HT1080 (cell line): ENCODE data around the gene KCNK18. TPM values are rescaled to one million over a fixed set of nuclear protein-coding genes. Genes with fewer than 3 reads are reported as not detected.

Experiments used
- DNase-seq: peaks from one replicate; pipeline ENCODE4 v3.0.0-alpha.2; 2015; ENCODE audit warnings: low read depth
- polyA plus RNA-seq, 2 experiments: library from polyadenylated mRNA; depleted of rRNA; stranded (reverse); fragments of >200 nt; gene quantifications; 2 replicates each; pipeline ENCODE4 v1.2.3, GENCODE V29; 2015
- total RNA-seq: library from RNA; depleted of rRNA; stranded (reverse); fragments of >200 nt; shearing (Covaris generic); gene quantifications from 2 replicates; pipeline ENCODE4 v1.2.3, GENCODE V29; 2014; rRNA removed

Gene KCNK18
- total RNA-seq = not detected in 2 replicates
- not detected in 2 replicates for polyA plus RNA-seq (2015; cell fraction: cytosol; rRNA removed)
- polyA plus RNA-seq (2015; cell fraction: nucleus; rRNA removed) = not detected in 2 replicates

DNA sequence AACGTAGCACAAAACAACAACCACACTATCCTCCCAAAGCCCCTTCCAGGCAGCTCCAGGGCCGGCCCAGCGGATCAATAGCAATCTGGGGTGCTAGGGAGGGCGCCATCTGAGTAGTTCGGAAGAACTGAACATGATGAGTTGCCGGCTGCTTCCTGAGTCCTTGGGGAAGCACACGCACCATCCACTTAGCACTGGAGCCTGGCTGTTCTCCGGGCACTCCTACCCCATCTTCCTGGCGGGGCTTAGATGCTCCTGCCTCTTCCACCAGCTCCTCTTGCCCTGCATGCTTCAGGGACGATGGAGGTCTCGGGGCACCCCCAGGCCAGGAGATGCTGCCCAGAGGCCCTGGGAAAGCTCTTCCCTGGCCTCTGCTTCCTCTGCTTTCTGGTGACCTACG, at the start of gene KCNK18:
Gene KCNK18, plus strand, starts transcription at position 301 of the 400 bp plus-strand sequence. Its CDS starts 0 bp downstream, at position 301.
- DNase-seq = no peak

GRCh38 chr10:117148284-117148683, 49.0 kb upstream of the KCNK18 start:
- no peak for DNase-seq

GRCh38 chr10:117152668-117153067, 44.6 kb upstream of the KCNK18 start:
- DNase-seq = no peak

GRCh38 chr10:117158297-117158696, 39.0 kb upstream of the KCNK18 start:
- no peak for DNase-seq

- DNase-seq = no peak
These were observed 37.9 kb upstream of the KCNK18 start for GRCh38 chr10:117159390-117159789.

DNA sequence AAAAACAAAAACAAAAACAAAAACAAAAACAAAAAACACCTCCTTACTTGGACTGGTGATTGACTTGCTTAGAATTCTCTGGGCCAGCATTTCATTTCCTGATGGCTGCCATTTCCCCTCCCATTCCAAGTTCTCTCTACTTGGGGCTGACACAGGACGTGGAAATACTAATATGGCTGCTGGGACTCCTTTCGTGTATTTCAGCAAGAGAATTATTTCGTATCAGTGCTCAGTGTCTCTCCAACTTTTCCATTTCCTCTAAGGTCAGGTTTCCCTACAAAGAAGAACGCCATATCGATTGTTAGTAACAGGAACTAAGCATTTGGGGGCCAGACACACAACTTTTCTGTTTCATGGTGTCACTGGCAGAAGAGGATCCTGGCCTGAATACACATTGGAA, 36.7 kb upstream of the KCNK18 start:
- no peak for DNase-seq

DNA sequence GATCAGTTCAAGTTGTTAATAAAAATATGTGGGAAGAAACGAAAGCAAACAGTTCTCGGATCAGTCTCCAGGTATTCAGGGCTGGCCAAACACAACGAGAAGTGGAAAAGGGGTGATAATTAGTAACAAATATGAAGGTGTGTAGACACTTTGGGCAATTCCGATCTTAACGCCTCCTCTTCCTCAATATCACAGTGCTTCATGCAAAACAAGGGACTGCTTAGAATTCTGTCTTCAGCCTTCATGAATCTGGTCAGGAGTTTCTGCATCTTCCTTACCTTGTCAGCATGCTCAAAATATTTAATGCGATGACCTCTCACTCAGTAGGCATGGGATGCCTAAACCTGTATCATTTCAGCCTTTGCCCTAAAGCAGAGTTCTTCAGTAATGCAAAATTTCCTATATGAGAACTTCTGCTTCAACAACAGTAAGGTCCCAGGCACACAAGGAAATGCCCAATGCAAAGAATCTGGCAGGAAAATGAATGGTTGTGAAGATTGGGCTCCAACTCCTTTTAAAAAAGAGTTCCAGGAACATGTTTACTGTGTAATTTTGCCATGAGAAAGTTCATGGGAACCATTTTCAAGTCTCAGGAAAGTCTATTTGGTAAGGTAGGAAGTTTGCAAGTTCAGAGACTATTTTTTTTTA, 35.8 kb upstream of the KCNK18 start:
- DNase-seq = no peak

GRCh38 chr10:117162093-117163060, 34.9 kb upstream of the KCNK18 start:
- DNase-seq = no peak

- DNase-seq = no peak
These were observed 34.0 kb upstream of the KCNK18 start for GRCh38 chr10:117163061-117163953.

GRCh38 chr10:117163954-117164548, 33.2 kb upstream of the KCNK18 start:
- no peak for DNase-seq

DNA sequence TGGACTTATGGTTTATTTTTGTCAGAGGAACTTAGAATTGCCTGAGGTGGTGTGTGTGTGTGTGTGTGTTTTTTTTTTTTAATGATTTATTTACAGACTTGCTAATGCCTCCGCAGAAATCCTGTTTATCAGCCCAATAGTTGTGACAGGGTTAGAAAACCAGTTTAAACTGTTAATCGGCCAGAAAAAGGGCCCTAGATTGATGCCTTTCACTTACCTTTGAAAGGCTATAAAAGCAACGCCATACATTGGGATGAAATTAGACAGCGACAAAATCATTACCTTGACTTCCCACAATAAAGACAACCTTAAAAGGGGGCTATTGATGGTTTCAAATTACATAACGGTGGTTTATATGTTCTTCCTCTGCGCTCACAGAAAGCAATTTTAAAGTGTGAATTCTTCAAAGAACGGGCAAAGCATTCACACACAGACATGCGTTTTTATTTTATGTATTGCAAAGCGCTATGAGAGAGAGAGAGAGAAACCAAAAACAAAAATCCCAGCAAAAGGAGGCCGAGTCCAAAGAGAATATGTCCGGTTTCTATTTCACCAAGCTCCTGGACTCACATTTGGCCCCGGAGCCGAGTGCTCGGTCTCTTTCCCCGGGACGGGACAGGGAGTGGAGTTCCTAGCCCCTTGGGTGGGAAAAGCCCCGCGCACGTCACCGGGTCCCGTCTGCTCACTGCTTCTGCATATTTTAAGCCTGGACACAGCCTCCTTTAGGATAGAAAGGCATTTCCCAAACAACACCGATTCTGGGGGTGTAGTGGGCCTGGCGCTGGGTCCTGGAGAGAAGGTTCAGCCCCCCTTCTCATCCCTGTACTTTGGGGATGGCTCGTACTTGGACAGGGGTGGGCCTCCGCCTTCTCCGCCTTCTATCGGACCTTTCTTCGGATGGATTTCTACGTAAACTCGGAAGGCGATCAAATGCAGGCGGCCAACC, 32.4 kb upstream of the KCNK18 start:
- no peak for DNase-seq

- peak; percentile 57 for DNase-seq
These were observed 31.5 kb upstream of the KCNK18 start for GRCh38 chr10:117165538-117166417.

DNA sequence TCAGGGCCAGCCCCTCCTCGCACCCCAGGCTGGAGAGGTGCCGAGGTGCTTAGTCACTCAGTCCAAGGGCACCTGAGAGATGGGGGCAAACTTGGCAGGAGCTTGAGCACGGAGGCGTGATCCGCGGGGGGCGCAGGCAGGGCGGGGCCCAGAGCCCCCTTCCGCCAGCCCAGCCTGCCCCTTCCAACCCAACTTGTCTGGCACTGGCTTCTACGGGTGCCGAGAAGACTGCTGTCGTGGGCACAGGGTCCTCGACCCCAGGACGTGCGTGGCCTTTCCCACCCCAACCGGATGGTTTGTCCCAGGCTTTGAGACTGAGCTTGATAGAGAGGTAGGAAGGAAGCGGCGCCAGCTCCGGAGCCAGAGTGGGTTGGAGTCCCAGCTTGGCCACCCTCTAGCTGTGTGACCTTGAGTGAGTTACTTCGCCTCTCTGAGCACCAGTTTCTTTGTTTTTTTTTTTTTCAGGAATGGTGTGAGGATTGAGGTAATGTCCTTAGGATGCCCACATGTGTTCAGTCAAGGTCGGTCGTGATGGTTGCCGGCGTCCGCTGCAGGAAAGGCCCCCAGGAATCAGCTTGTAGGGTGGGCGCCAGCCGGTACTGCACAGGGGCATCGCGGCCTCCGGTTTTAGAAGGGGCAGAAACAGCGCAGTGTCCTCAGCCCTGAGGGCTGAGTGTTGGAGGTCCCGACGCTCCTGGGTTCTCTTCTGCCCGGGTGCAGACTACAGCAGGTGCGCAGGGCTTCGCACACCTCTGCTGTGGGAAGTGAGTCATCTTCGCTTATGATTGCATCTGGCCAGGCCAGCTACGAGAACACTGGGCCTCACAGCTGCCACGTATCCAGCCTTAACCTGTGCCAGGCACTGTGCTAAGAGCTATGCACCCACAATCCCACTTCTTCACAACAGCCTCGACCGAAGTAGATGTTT, 30.6 kb upstream of the KCNK18 start:
- no peak for DNase-seq

DNA sequence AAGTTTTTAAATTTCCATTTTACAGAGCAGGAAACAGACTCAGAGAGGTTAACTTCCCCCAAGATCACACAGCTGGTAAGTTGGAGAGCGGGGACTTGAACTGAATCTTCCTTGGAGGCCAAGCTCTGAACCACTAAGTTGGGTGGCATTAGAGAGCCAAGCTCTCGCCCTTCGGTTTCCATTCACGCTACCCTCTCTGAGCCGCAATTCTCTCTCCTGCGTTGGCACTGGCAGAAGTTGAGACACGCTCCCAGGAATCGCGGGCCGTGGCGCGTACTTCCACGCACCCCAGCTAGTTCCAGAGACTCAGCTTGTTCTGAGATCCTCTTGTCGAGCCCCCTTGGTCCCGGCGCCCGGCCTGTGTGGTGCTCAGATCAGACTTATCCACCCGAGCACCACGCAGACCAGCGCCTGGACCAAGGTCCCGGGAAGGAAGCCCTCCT, 29.9 kb upstream of the KCNK18 start:
- DNase-seq = no peak

DNA sequence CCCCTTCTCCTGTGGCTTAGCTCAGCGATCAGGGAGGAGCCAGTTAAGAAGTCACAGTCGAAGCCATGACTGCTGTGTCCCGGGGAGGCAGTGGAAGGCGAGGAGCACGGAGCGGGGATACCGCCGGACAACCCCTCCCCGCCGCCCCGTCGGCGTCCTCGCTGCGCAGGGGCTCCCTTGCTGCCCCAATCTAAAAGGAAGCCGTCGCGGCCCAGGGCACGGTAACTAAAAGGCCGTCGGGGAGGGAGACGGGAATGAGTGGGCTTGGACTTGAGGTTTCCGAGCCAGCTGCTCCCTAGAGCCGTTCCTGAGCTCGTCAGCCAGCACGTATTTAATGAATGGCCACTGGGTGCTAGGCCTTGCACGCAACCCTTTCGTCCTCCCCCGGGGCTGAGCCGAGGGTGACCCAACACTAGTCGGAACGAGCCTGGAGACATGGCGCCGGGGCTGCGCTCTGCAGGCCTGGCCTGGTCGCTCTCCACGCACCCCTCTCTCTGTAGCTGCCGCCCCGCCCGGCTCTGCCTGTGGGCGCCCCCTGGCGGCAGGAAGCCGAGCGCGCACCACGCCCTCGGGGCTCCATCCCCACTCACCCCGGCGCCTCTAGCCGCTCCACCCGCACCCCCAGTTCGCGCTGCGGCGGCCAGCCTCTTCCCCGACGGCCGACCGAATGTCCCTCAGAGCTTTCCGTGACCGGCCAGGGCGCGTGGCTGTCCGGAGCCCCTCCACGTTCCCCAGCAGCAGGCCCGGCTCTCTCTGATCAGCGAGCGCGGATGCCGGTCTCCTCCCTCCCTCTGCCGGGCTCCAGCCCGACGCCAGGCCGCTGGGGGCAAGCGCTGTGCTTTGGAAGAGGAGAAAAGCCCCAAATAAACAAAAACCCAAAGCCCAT, 29.3 kb upstream of the KCNK18 start:
- peak; percentile 26 for DNase-seq

- no peak for DNase-seq
These were observed 28.6 kb upstream of the KCNK18 start for GRCh38 chr10:117168729-117169128.
